ENCODE data around the gene CEP112.

DNA sequence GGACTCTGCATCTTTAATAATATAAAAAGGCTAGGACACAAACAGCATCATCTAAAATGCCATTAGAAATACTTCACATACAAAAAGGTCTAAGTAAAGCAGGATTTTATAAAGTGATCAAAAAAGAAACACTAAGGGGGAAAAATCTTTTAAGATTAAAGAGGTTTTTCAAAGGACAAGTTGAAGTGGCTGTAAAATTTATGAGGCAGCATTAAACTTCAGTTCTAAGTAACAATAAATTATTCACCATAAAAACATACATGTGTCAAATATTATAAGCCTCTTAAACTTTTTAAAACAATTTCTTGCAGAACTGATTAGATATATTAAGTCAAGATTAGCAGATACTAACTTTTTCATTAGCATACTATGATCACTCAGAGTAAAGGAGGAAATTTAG lies 20.8 kb downstream of the CEP112 start:
- TF ChIP-seq POLR2A (IDR thresholded peaks at IDR 0.05; ENCODE audit: low read length) (no peak), GATA1 (IDR thresholded peaks at IDR 0.05; ENCODE audit: low read depth, low read length) (no peak)

Data from erythroblast (primary cell).